Measurements from ENCODE around the gene OPCML. TPM values are rescaled to one million over a fixed set of nuclear protein-coding genes. Genes with fewer than 3 reads are reported as not detected.

Gene OPCML
- total and polyA plus RNA-seq, 2 donors from 2014 or later: 0.77 to 1.1 TPM

GRCh38 chr11:133106417-133106816, 425.9 kb downstream of the OPCML start:
- TF ChIP-seq CTCF (IDR thresholded peaks at IDR 0.05; ENCODE audit: borderline replicate concordance, extremely low read depth, insufficient read depth): no peak
- Histone ChIP-seq H3K36me3 (ENCODE audit: control insufficient read depth in 2 of 3, insufficient read depth in 3 of 3, low read length in 3 of 3) (no peaks in the 10 kb centered on the region), H3K27me3 (ENCODE audit: control insufficient read depth, insufficient read depth, low read length) (no peaks in the 10 kb centered on the region), H3K27ac (ENCODE audit: low read depth in 2 of 2, low read length in 2 of 2) (no peak overlapping the region), H3K4me1 (ENCODE audit: control insufficient read depth in 2 of 3, insufficient read depth in 2 of 3, low read depth in 1 of 3, low read length in 3 of 3) (no peaks in the 10 kb centered on the region), H3K4me3 (ENCODE audit: low read length in 3 of 3) (no peak overlapping the region), H3K9me3 (ENCODE audit: control insufficient read depth in 2 of 3, insufficient read depth in 1 of 3, low read length in 3 of 3) (no peaks in the 10 kb centered on the region), H3K9ac (ENCODE audit: low read length in 3 of 3) (no peak overlapping the region)
- DNase-seq (no peak), FAIRE-seq (no peak)
- intact Hi-C loops (cut with DNase I): no loop called here

GRCh38 chr11:133104009-133104744, 428.1 kb downstream of the OPCML start:
- DNase-seq: peak in 2 of 5 donors; percentile 33 to 39
- no peak for TF ChIP-seq CTCF (IDR thresholded peaks at IDR 0.05; ENCODE audit: borderline replicate concordance, extremely low read depth, insufficient read depth)
- FAIRE-seq: no peak
- Histone ChIP-seq H3K27ac (ENCODE audit: low read depth in 2 of 2, low read length in 2 of 2) (no peak overlapping the region), H3K4me3 (ENCODE audit: low read length in 3 of 3) (no peak overlapping the region), H3K27me3 (ENCODE audit: control insufficient read depth, insufficient read depth, low read length) (no peaks in the 10 kb centered on the region), H3K9me3 (ENCODE audit: control insufficient read depth in 2 of 3, insufficient read depth in 1 of 3, low read length in 3 of 3) (no peaks in the 10 kb centered on the region), H3K4me1 (ENCODE audit: control insufficient read depth in 2 of 3, insufficient read depth in 2 of 3, low read depth in 1 of 3, low read length in 3 of 3) (no peaks in the 10 kb centered on the region), H3K36me3 (ENCODE audit: control insufficient read depth in 2 of 3, insufficient read depth in 3 of 3, low read length in 3 of 3) (no peaks in the 10 kb centered on the region), H3K9ac (ENCODE audit: low read length in 3 of 3) (no peak overlapping the region)
- intact Hi-C loops (cut with DNase I): no loop called here

- TF ChIP-seq CTCF (IDR thresholded peaks at IDR 0.05; ENCODE audit: borderline replicate concordance, extremely low read depth, insufficient read depth): no peak
Measured at GRCh38 chr11:133096981-133097380, 435.3 kb downstream of the OPCML start.

More at GRCh38 chr11:133096981-133097380, 435.3 kb downstream of the OPCML start:
- H3K4me1 ChIP-seq (ENCODE audit: control insufficient read depth in 2 of 3, insufficient read depth in 2 of 3, low read depth in 1 of 3, low read length in 3 of 3): no peaks in the 10 kb centered on the region
- H3K36me3 ChIP-seq (ENCODE audit: control insufficient read depth in 2 of 3, insufficient read depth in 3 of 3, low read length in 3 of 3): no peaks in the 10 kb centered on the region
- no peaks in the 10 kb centered on the region for H3K9me3 ChIP-seq (ENCODE audit: control insufficient read depth in 2 of 3, insufficient read depth in 1 of 3, low read length in 3 of 3)
- intact Hi-C loops (cut with DNase I): no loop called here
- no peaks in the 10 kb centered on the region for H3K27me3 ChIP-seq (ENCODE audit: control insufficient read depth, insufficient read depth, low read length)
- H3K4me3 ChIP-seq (ENCODE audit: low read length in 3 of 3): no peak overlapping the region
- H3K9ac ChIP-seq (ENCODE audit: low read length in 3 of 3): no peak overlapping the region
- no peak for FAIRE-seq
- DNase-seq: no peak
- no peak overlapping the region for H3K27ac ChIP-seq (ENCODE audit: low read depth in 2 of 2, low read length in 2 of 2)

Measured in kidney (tissue), 14 donors.